ENCODE data around the gene RBBP7.

RBBP7 gene

DNA sequence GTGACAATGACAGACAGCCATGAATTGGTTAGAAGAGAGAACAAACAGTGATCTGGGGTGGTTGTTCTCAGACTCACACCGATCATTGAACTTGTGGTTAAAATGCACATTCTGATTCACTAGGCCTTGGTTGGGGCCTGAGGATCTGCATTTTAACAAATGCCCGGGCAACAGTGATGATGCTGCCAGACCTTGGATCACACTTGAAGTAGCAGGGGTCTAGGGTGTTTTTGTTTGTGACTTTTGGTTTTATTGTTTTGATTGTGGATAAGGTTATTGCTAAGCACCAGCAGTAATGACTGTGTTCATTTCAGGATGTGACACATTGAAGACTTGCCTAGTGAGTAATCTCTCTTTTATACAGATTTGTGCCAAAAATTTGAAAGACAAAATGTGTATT lies 47.4 kb downstream of the RBBP7 start:
- no peak for DNase-seq

DNA sequence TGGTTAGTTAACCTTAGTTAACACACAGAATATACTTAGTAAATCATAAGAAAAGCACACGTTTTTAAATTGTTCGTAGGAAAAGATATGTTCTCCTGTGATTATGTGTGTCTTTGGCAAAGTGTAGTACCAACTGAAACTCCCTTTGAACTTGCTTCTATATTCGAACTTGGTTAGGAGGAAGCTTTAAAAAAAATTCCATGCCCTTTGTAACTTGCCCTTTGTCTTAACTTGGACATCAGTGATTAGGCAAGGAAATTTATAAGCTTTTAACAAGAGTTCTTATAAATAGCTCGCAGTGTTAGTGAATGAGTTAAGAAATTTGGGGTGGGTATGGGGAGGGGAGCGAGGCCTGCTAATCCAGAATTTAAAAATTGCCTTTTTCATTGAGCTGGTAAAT lies 50.5 kb downstream of the RBBP7 start:
- no peak for DNase-seq

DNA sequence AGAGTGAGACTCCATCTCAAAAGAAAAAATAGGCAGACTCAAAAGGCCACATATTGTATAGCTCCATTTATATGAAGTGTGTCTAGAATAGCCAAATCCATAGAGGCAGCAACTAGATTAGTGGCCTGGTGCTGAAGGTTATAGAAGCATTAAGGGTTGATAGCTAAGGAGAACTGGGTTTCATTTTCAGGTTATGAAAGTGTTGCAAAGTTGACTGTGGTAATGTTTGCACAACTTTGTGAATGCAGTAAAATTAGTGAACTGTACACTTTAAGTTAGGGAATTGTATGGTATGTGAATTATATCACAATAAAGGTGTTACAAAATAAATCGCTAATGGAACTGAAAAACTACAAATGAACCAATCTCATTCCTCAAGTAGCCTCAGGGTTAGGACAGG lies 55.6 kb downstream of the RBBP7 start:
- DNase-seq: no peak

DNA sequence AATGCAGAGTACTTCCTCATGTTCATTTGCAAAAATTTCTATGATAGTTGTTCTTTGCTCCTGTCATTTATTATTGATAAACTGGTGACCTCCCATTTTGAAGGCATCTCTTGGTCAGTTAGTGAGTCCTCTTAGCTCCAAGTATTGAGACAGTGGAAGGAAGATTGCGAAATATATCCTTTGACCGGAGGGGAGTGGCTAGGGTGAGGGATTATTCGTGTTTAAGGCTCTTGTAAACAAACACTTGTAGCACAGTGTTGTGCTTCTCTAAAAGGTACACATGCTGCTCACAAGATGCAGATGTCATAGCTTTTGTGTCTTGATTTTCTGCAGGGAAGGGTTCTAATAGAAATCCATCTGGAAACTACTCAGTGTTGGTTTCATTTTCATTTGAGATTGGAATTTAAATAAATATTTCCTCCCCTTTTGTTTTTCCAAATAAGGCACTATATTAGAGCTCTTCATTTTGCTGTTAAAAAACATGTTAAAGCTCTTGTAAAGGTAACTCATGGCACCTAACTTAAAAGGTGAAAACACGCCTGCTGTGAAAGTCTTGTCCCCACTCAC lies 62.1 kb downstream of the RBBP7 start:
- no peak for DNase-seq

DNA sequence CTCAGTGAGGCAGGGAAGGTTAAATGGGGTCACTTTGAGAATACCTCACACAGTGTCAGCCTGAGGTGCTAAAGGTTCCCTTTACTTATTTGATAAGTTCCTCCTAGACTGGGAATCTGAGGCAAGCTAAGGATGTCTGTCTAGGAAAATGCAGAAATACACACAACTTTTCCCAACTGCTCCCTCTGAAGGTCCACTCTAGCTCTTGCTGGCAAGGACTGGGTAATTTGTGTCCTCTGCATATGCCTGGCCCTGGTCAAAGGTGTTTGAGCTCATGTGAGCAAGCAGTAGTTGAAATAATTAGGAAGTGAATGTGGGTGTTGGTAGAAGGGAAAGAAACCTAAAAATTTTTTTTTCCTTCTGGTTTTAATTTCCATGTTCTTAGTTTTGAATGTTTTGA lies 62.6 kb downstream of the RBBP7 start:
- DNase-seq: no peak

DNA sequence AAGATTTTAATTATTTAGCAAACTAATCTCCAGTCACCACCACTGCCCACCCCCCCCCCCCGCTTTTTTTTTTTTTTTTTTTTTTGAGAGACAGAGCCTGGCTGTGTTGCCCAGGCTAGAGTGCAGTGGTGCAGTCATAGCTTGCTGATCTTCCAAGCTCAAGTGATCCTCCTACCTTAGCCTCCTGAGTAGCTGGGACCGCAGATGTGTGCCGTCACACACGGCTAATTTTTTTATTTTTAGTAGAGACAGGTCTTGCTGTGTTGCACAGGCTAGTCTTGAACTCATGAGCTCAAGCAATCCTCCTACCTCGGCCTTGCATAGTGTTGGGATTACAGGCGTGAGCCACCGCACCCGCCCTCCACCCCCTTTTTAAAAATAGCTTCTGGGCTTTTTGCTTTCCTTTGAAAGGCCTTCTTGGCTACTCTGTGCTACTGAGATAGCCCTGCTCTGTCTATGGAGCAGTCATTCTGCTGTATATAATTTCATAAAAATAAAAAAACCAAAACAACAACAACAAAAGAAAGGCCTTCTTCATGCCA lies 65.2 kb downstream of the RBBP7 start:
- DNase-seq: no peak

DNA sequence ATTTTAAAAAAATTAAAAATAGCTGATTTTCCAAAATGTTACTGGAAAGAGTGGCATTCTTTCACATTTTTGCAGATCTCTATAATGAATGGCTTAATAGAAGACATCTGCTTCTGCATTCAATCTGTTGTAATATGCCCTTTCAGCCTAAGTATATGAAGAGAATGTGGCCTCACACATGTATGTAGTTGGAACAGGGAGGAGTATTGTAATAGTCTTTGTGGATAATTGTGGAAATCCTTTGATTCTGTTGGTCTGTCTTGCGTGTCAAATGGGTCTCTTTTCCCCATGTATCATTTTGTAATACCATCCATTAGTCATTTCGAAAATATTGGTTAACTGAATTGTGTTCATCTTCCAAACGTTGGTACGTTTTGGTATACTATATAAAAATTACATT lies 72.3 kb downstream of the RBBP7 start:
- no peak for DNase-seq

DNA sequence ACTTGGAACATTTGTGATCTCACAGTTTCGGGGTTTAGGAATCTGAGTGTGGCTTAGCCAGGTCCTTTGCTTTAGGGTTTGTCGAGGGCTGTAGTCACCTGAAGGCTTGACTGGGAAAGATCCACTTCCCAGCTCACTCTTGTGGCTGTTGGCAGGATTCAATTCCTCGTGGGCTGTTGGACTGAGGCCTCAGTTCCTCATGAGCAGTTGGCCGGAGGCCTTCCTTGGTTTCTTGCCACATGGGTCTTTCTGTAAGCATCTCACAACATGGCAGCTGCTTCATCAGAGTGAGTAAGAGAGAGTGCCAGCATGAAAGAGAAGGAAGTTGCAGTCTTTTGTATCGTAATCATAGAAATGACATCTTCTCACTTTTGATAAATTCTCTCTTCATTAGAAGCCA lies 72.8 kb downstream of the RBBP7 start:
- DNase-seq: no peak

DNA sequence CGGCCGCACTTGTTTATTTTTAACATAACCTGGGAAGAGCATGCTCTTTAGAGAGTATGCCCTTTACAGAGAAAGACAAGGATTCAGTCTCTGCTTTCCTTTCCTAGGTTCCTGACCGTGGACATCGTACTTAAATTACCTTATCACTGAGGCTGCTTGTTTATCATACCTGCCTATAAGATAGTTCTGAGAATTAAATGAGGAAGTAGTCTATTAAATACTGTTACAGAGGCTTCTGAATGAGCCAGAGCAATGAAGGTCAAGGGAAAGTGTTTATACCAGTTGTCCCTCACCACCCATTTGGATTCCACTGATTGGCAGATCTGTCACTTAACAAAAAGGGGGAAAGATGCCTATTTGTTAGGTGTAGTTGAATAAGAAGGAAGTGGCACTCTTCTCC lies 73.9 kb downstream of the RBBP7 start:
- no peak for DNase-seq

Measured in CD4-positive, alpha-beta T cell treated with Interleukin-6 for 4 hours (primary cell).